DMS153 (cell line): ENCODE data around the gene FADS3.

ENCODE experiments used
- DNase-seq: peaks from one replicate; lab custom pipeline; 2025; lab: John Stamatoyannopoulos, UW

The FADS3 gene

GRCh38 chr11:61855939-61856680 lies 35.2 kb downstream of the FADS3 start:
- DNase-seq, result no peak

GRCh38 chr11:61854966-61855714 lies 36.2 kb downstream of the FADS3 start:
- DNase-seq, result no peak

- no peak for DNase-seq
These were observed 37.0 kb downstream of the FADS3 start for GRCh38 chr11:61854206-61854895.

GRCh38 chr11:61853698-61854169 lies 37.6 kb downstream of the FADS3 start:
- DNase-seq, result no peak

GRCh38 chr11:61851900-61852295 lies 39.4 kb downstream of the FADS3 start:
- DNase-seq, result no peak

GRCh38 chr11:61851113-61851899 lies 40.0 kb downstream of the FADS3 start:
- no peak for DNase-seq

- no peak for DNase-seq
These were observed 40.7 kb downstream of the FADS3 start for GRCh38 chr11:61850687-61851086.

- DNase-seq, result no peak
These were observed 42.7 kb downstream of the FADS3 start for GRCh38 chr11:61848631-61849030.

GRCh38 chr11:61847914-61848581 lies 43.3 kb downstream of the FADS3 start:
- no peak for DNase-seq

GRCh38 chr11:61846362-61847020 lies 44.9 kb downstream of the FADS3 start:
- DNase-seq, result no peak

- no peak for DNase-seq
These were observed 46.3 kb downstream of the FADS3 start for GRCh38 chr11:61844909-61845565.

- DNase-seq, result no peak
These were observed 48.9 kb downstream of the FADS3 start for GRCh38 chr11:61842528-61842820.

- no peak for DNase-seq
These were observed 49.5 kb downstream of the FADS3 start for GRCh38 chr11:61841636-61842527.

GRCh38 chr11:61840371-61840770 lies 51.0 kb downstream of the FADS3 start:
- no peak for DNase-seq

GRCh38 chr11:61839742-61840141 lies 51.6 kb downstream of the FADS3 start:
- DNase-seq, result no peak

- DNase-seq, result no peak
These were observed 52.4 kb downstream of the FADS3 start for GRCh38 chr11:61838921-61839320.

- DNase-seq, result no peak
These were observed 52.8 kb downstream of the FADS3 start for GRCh38 chr11:61838501-61838900.

GRCh38 chr11:61837411-61838005 lies 53.8 kb downstream of the FADS3 start:
- no peak for DNase-seq

GRCh38 chr11:61836193-61836592 lies 55.2 kb downstream of the FADS3 start:
- DNase-seq, result no peak
